Thymus (tissue), 11 donors: ENCODE data around the gene PCSK5. TPM values are rescaled to one million over a fixed set of nuclear protein-coding genes. Genes with fewer than 3 reads are reported as not detected.

Source experiments
- DNase-seq, 9 donors: peaks; one replicate each; pipeline ENCODE4 v3.0.0-alpha.2; 2013; ENCODE audit warnings: low spot score in 9 of 9, low read depth in 6 of 9, missing footprints in 1 of 9
- H3K27ac ChIP-seq, 2 donors: one replicate each; pipeline ENCODE4 v1.5.1; 2013; ENCODE audit warnings: control low read depth in 1 of 2, low read depth in 1 of 2, low read length in 1 of 2, mild to moderate bottlenecking in 1 of 2, moderate library complexity in 1 of 2
- H3K27me3 ChIP-seq, 2 donors: one replicate each; pipeline ENCODE4 v1.5.1; 2013; ENCODE audit warnings: low read length in 1 of 2; ENCODE audit not compliant: control insufficient read depth in 2 of 2, insufficient read depth in 1 of 2
- H3K36me3 ChIP-seq, 2 donors: one replicate each; pipeline ENCODE4 v1.5.1; 2013; ENCODE audit warnings: low read length in 1 of 2, mild to moderate bottlenecking in 1 of 2, moderate library complexity in 1 of 2; ENCODE audit not compliant: control insufficient read depth in 2 of 2, insufficient read depth in 2 of 2
- H3K4me1 ChIP-seq, 2 donors: one replicate each; pipeline ENCODE4 v1.5.1; 2013; ENCODE audit warnings: low read length in 2 of 2; ENCODE audit not compliant: control insufficient read depth in 2 of 2, insufficient read depth in 2 of 2
- H3K4me3 ChIP-seq, 2 donors: one replicate each; pipeline ENCODE4 v1.5.1; 2013; ENCODE audit warnings: low read length in 2 of 2, control low read depth in 1 of 2, mild to moderate bottlenecking in 1 of 2
- H3K9me3 ChIP-seq, 2 donors: one replicate each; pipeline ENCODE4 v1.5.1; 2013; ENCODE audit warnings: low read length in 1 of 2, mild to moderate bottlenecking in 1 of 2; ENCODE audit not compliant: control insufficient read depth in 2 of 2, insufficient read depth in 1 of 2
- WGBS: extraction: QIAGEN DNeasy Blood & Tissue Kit; methylation state at CpG from one replicate; pipeline ENCODE4 v1.1.7; 2013; 5-methylcytosine and 5-hydroxymethylcytosine counted together
- polyA plus RNA-seq: library from polyadenylated mRNA; stranded (reverse); fragments of 200-250 nt; gene quantifications from one replicate; pipeline ENCODE4 v1.2.3, GENCODE V29; 2013
- total RNA-seq: library from RNA; stranded (reverse); fragments of 120-200 nt; gene quantifications from one replicate; pipeline ENCODE4 v1.2.4, GENCODE V29; 2013
- donor health status: healthy.

PCSK5 gene
- total and polyA plus RNA-seq, 2 donors = 4.1 to 20.1 TPM

GRCh38 chr9:75907923-75908322, 17.4 kb downstream of the PCSK5 start:
- DNase-seq = no peak
- no peaks in the 10 kb centered on the region for H3K36me3 ChIP-seq
- H3K27ac ChIP-seq = no peak overlapping the region
- WGBS = 100% methylated on average over 1 of the region's 1 CpG
- peaks cover 0 to 9% of the 10 kb centered on the region in 2 donors for H3K4me1 ChIP-seq
- no peak overlapping the region for H3K4me3 ChIP-seq
- no peaks in the 10 kb centered on the region for H3K27me3 ChIP-seq
- no peaks in the 10 kb centered on the region for H3K9me3 ChIP-seq

- Histone ChIP-seq H3K4me3 (no peak overlapping the region), H3K27ac (no peak overlapping the region), H3K27me3 (no peaks in the 10 kb centered on the region), H3K4me1 (peaks cover 0 to 9% of the 10 kb centered on the region in 2 donors), H3K9me3 (no peaks in the 10 kb centered on the region), H3K36me3 (no peaks in the 10 kb centered on the region)
- WGBS = 96% methylated on average over 5 of the region's 5 CpGs
- no peak for DNase-seq
These were observed 19.3 kb downstream of the PCSK5 start for GRCh38 chr9:75909776-75910175.

GRCh38 chr9:75910731-75911130, 20.3 kb downstream of the PCSK5 start:
- no peak overlapping the region for H3K4me3 ChIP-seq
- no peak overlapping the region for H3K27ac ChIP-seq
- H3K4me1 ChIP-seq = peaks cover 0 to 9% of the 10 kb centered on the region in 2 donors
- WGBS = 98% methylated on average over 4 of the region's 4 CpGs
- no peaks in the 10 kb centered on the region for H3K36me3 ChIP-seq
- H3K27me3 ChIP-seq = no peaks in the 10 kb centered on the region
- no peak for DNase-seq
- H3K9me3 ChIP-seq = no peaks in the 10 kb centered on the region

GRCh38 chr9:75911390-75911789, 20.9 kb downstream of the PCSK5 start:
- Histone ChIP-seq H3K36me3 (no peaks in the 10 kb centered on the region), H3K9me3 (no peaks in the 10 kb centered on the region), H3K27ac (no peak overlapping the region), H3K27me3 (no peaks in the 10 kb centered on the region), H3K4me1 (peaks cover 0 to 9% of the 10 kb centered on the region in 2 donors), H3K4me3 (no peak overlapping the region)
- no peak for DNase-seq
- WGBS = 97% methylated on average over 3 of the region's 3 CpGs

GRCh38 chr9:75912951-75913350, 22.5 kb downstream of the PCSK5 start:
- no peaks in the 10 kb centered on the region for H3K9me3 ChIP-seq
- H3K27me3 ChIP-seq = no peaks in the 10 kb centered on the region
- no peak overlapping the region for H3K4me3 ChIP-seq
- no peak for DNase-seq
- 96% methylated on average over 3 of the region's 3 CpGs for WGBS
- H3K36me3 ChIP-seq = no peaks in the 10 kb centered on the region
- no peak overlapping the region for H3K27ac ChIP-seq
- H3K4me1 ChIP-seq = peaks cover 0 to 5% of the 10 kb centered on the region in 2 donors

GRCh38 chr9:75914002-75914401, 23.5 kb downstream of the PCSK5 start:
- Histone ChIP-seq H3K27ac (no peak overlapping the region), H3K27me3 (no peaks in the 10 kb centered on the region), H3K4me1 (peaks cover 0 to 5% of the 10 kb centered on the region in 2 donors), H3K4me3 (no peak overlapping the region), H3K36me3 (no peaks in the 10 kb centered on the region), H3K9me3 (no peaks in the 10 kb centered on the region)
- no peak for DNase-seq
- WGBS = 98% methylated on average over 4 of the region's 4 CpGs

GRCh38 chr9:75914883-75915452, 24.5 kb downstream of the PCSK5 start:
- no peak for DNase-seq
- Histone ChIP-seq H3K27ac (no peak overlapping the region), H3K4me3 (no peak overlapping the region), H3K9me3 (no peaks in the 10 kb centered on the region), H3K4me1 (peaks cover 0 to 5% of the 10 kb centered on the region in 2 donors), H3K27me3 (no peaks in the 10 kb centered on the region), H3K36me3 (no peaks in the 10 kb centered on the region)
- 99% methylated on average over 4 of the region's 4 CpGs for WGBS

GRCh38 chr9:75918154-75918553, 27.7 kb downstream of the PCSK5 start:
- H3K4me3 ChIP-seq = no peak overlapping the region
- H3K27me3 ChIP-seq = no peaks in the 10 kb centered on the region
- no peaks in the 10 kb centered on the region for H3K4me1 ChIP-seq
- DNase-seq = no peak
- no peaks in the 10 kb centered on the region for H3K9me3 ChIP-seq
- 96% methylated on average over 3 of the region's 3 CpGs for WGBS
- H3K36me3 ChIP-seq = no peaks in the 10 kb centered on the region
- no peak overlapping the region for H3K27ac ChIP-seq

GRCh38 chr9:75918909-75919308, 28.4 kb downstream of the PCSK5 start:
- H3K4me1 ChIP-seq = no peaks in the 10 kb centered on the region
- no peaks in the 10 kb centered on the region for H3K9me3 ChIP-seq
- H3K27ac ChIP-seq = no peak overlapping the region
- 97% methylated on average over 3 of the region's 3 CpGs for WGBS
- H3K27me3 ChIP-seq = no peaks in the 10 kb centered on the region
- no peak overlapping the region for H3K4me3 ChIP-seq
- DNase-seq = no peak
- H3K36me3 ChIP-seq = no peaks in the 10 kb centered on the region
